Transverse colon (tissue), 4 donors: ENCODE data around the gene COL6A2. TPM values are rescaled to one million over a fixed set of nuclear protein-coding genes. Genes with fewer than 3 reads are reported as not detected.

Experiments used
- DNase-seq: peaks from one replicate; pipeline ENCODE4 v3.0.0-alpha.2; 2019
- H3K27ac ChIP-seq, 4 donors: fragments of 200-600 bp; sonication (generic); 2 replicates each; pipeline ENCODE4 v1.5.1; 2016 to 2018; ENCODE audit warnings: inconsistent platforms in 4 of 4
- H3K27me3 ChIP-seq: fragments of 200-600 bp; sonication (generic); 2 replicates; pipeline ENCODE4 v1.5.1; 2017; ENCODE audit warnings: inconsistent platforms
- H3K36me3 ChIP-seq, 4 donors: fragments of 200-600 bp; sonication (generic); 2 replicates each; pipeline ENCODE4 v1.5.1; 2017 to 2019; ENCODE audit warnings: inconsistent platforms in 4 of 4
- H3K4me1 ChIP-seq, 4 donors: fragments of 200-600 bp; sonication (generic); 2 replicates each; pipeline ENCODE4 v1.5.1; 2017 to 2020; ENCODE audit warnings: inconsistent platforms in 4 of 4
- H3K4me3 ChIP-seq, 4 donors: fragments of 200-600 bp; sonication (generic); 1 replicate in 1 of 4; 2 replicates in 3 of 4; pipeline versions ENCODE4 v1.5.1 to v1.6.1; 2017 to 2019; ENCODE audit warnings: inconsistent platforms in 4 of 4
- H3K9me3 ChIP-seq, 2 donors: fragments of 200-600 bp; sonication (generic); 2 replicates each; pipeline ENCODE4 v1.5.1; 2017 to 2019; ENCODE audit warnings: inconsistent platforms in 2 of 2
- EP300 ChIP-seq: sonication (generic); formaldehyde crosslinking; IDR thresholded peaks from one replicate; pipeline ENCODE4 v1.6.1; 2017; ENCODE audit warnings: antibody characterized with exemption, low read depth
- POLR2A ChIP-seq: fragments of 450-650 bp; IDR thresholded peaks from one replicate; pipeline ENCODE4 v1.6.1; 2016; ENCODE audit warnings: antibody characterized with exemption, mild to moderate bottlenecking, moderate library complexity
- POLR2AphosphoS5 ChIP-seq, 3 donors: sonication (generic); formaldehyde crosslinking; IDR thresholded peaks; one replicate each; pipeline ENCODE4 v1.6.1; 2016; ENCODE audit warnings: antibody characterized with exemption in 3 of 3
- WGBS, 2 donors: methylation state at CpG; one replicate each; pipeline ENCODE4 v1.1.5; 2018; ENCODE audit warnings: low coverage in 1 of 2; 5-methylcytosine and 5-hydroxymethylcytosine counted together
- in situ Hi-C, 4 donors: fragments of 200-750 bp; cut with MboI; loops; one replicate each; pipeline versions ENCODE4 v1.15.0 to v1.15.1; 2017; ENCODE audit warnings: low sequenced_read_pairs in 3 of 4, low pct_ligation_motif_present in 1 of 4, low pct_unique_long_range_greater_than_20kb in 1 of 4
- intact Hi-C: fragments of 100-400 bp; cut with DNase I; formaldehyde crosslinking; loops from one replicate; pipeline ENCODE4 v1.15.1; 2023; ENCODE audit warnings: low total_unique reads
- total RNA-seq, 4 donors: library from RNA; depleted of rRNA; stranded (reverse); fragments of >200 nt; gene quantifications; one replicate each; pipeline ENCODE4 v1.1.0, GENCODE V29; 2016
- TF ChIP-seq, protein P1 (sequence below), 5 experiments: fragments of 200-600 bp in 3 of 5; fragments of 450-650 bp in 2 of 5; sonication (generic) in 3 of 5; IDR thresholded peaks; 1 replicate in 2 of 5; 2 replicates in 3 of 5; pipeline ENCODE4 v1.5.1; 2016 to 2017; ENCODE audit warnings: antibody characterized with exemption in 5 of 5, inconsistent platforms in 3 of 5, mild to moderate bottlenecking in 2 of 5, moderate library complexity in 1 of 5

Gene COL6A2
- total RNA-seq, 4 donors from 2014 or later, result 172 to 550 (median 346) TPM

- H3K27me3 ChIP-seq, result no peaks in the 10 kb centered on the region
- no peak overlapping the region for H3K4me3 ChIP-seq
- DNase-seq, result peak; percentile 6
- intact Hi-C loops, result loop anchor here (5.0 kb wide), 1 partner anchor 140 kb away; no protein-coding TSS in a partner anchor
- WGBS, 2 donors, result 93% methylated on average over 20 of the region's 20 CpGs; no CpG with 5 or more reads in 1 of the 2 donors
- H3K36me3 ChIP-seq, result peaks cover 0 to 38% (median 6%) of the 10 kb centered on the region in 4 donors
- H3K9me3 ChIP-seq, result peaks cover 0 to 4% of the 10 kb centered on the region in 2 donors
- peaks cover 13 to 27% (median 18%) of the 10 kb centered on the region in 4 donors for H3K4me1 ChIP-seq
- H3K27ac ChIP-seq, result no peak overlapping the region
- no peak for TF ChIP-seq POLR2A
- TF ChIP-seq, protein P1, sequence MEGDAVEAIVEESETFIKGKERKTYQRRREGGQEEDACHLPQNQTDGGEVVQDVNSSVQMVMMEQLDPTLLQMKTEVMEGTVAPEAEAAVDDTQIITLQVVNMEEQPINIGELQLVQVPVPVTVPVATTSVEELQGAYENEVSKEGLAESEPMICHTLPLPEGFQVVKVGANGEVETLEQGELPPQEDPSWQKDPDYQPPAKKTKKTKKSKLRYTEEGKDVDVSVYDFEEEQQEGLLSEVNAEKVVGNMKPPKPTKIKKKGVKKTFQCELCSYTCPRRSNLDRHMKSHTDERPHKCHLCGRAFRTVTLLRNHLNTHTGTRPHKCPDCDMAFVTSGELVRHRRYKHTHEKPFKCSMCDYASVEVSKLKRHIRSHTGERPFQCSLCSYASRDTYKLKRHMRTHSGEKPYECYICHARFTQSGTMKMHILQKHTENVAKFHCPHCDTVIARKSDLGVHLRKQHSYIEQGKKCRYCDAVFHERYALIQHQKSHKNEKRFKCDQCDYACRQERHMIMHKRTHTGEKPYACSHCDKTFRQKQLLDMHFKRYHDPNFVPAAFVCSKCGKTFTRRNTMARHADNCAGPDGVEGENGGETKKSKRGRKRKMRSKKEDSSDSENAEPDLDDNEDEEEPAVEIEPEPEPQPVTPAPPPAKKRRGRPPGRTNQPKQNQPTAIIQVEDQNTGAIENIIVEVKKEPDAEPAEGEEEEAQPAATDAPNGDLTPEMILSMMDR (IDR thresholded peaks at IDR 0.05), result no peak
- TF ChIP-seq POLR2AphosphoS5 (IDR thresholded peaks at IDR 0.05), result no peak
- no peak for TF ChIP-seq EP300
- in situ Hi-C loops, result loop anchor here in 1 of 4 donors (25.0 kb wide), 1 partner anchor 150 kb away; no protein-coding TSS in a partner anchor
Measured at GRCh38 chr21:46112725-46113215, 14.9 kb downstream of the COL6A2 start.

DNA sequence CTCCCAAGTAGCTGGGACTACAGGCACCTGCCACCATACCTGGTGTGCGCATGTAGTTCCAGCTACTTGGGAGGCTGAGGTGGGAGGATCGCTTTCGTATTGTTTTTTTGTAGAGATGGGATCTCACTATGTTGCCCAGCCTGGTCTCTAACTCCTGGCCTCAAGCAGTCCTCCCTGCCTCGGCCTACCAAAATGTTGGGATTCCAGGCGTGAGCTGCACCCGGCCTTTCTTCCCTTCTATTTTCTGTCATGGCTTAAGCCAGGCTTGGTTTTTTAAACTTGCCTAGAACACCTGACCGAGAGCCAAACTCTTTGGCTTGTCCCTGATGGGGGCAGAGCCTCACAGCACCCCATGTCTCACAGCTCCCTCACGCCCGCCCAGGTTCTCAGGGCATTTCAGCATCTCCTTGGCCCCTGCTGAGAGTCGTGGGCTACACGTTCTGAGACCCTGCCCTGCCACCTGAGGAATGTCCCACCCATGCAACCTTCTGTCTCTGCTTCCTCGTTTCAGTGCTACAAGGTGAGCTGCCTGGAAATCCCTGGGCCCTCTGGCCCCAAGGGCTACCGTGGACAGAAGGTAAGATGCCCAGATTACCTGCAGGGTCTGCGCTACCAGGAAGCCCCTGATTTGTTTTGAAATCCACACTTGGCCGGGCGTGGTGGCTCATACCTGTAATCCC is 15.7 kb downstream of the COL6A2 start:
- H3K9me3 ChIP-seq, result no peaks in the 10 kb centered on the region
- H3K4me3 ChIP-seq, result no peak overlapping the region
- H3K27me3 ChIP-seq, result no peaks in the 10 kb centered on the region
- H3K36me3 ChIP-seq, result peaks cover 0 to 40% (median 6%) of the 10 kb centered on the region in 4 donors
- WGBS, 2 donors, result 84 to 100% methylated on average over 1 to 16 of the region's 16 CpGs
- intact Hi-C loops (loop anchor here (5.0 kb wide), 1 partner anchor 141 kb away; no protein-coding TSS in a partner anchor), in situ Hi-C loops (loop anchor here in 1 of 4 donors (25.0 kb wide), 1 partner anchor 151 kb away; no protein-coding TSS in a partner anchor)
- TF ChIP-seq POLR2AphosphoS5 (IDR thresholded peaks at IDR 0.05) (no peak), EP300 (no peak)
- peaks cover 13 to 25% (median 15%) of the 10 kb centered on the region in 4 donors for H3K4me1 ChIP-seq
- no peak for DNase-seq
- no peak overlapping the region for H3K27ac ChIP-seq

GRCh38 chr21:46114963-46115362 is 17.1 kb downstream of the COL6A2 start:
- Histone ChIP-seq H3K9me3 (no peaks in the 10 kb centered on the region), H3K27ac (no peak overlapping the region), H3K4me3 (no peak overlapping the region), H3K27me3 (no peaks in the 10 kb centered on the region), H3K4me1 (peaks cover 2 to 12% (median 4%) of the 10 kb centered on the region in 4 donors), H3K36me3 (peaks cover 0 to 47% (median 6%) of the 10 kb centered on the region in 4 donors)
- in situ Hi-C loops (loop anchor here in 1 of 4 donors (25.0 kb wide), 1 partner anchor 153 kb away; no protein-coding TSS in a partner anchor), intact Hi-C loops (loop anchor here (5.0 kb wide), 1 partner anchor 143 kb away; no protein-coding TSS in a partner anchor)
- 73% methylated on average over 4 of the region's 4 CpGs; no CpG with 5 or more reads in 1 of the 2 donors for WGBS, 2 donors
- no peak for TF ChIP-seq EP300
- no peak for TF ChIP-seq POLR2A
- TF ChIP-seq, protein P1 (IDR thresholded peaks at IDR 0.05), result no peak
- TF ChIP-seq POLR2AphosphoS5 (IDR thresholded peaks at IDR 0.05), result no peak
- DNase-seq, result no peak

DNA sequence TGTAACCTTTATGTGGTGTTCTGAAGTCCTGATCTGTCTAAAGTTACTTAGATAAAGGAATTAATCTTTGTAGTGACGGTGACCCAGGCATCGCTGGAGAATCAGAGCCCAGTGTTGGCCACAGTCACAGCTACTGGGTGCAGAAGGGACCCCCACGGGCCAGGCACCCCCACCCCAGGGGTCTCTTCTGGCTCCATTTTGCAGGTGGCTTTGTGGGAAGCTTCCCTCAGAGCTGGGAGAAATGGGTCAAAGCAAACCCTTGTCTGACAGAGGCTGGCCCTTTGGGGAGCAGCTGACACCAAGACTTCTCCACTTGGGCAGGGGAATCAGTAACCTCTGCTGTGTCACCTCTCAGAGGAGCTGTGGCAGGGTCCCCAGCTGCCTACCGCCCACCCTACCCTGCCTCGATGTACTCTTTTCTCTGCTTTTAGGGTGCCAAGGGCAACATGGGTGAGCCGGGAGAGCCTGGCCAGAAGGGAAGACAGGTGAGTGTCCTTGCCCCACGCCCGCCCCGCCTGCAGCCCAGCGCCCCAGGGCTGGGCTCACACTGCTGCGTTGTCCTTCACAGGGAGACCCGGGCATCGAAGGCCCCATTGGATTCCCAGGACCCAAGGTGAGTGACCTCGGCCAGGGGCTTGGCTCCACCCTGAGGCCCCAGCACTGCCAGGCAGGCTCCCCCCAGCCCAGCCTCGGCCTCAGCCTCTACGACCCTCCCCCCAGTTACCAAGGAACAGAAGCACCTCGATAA is 17.7 kb downstream of the COL6A2 start:
- Histone ChIP-seq H3K27me3 (no peaks in the 10 kb centered on the region), H3K9me3 (no peaks in the 10 kb centered on the region), H3K4me3 (no peak overlapping the region), H3K36me3 (peaks cover 0 to 49% (median 6%) of the 10 kb centered on the region in 4 donors), H3K27ac (no peak overlapping the region), H3K4me1 (peaks cover 0 to 5% (median under 1%) of the 10 kb centered on the region in 4 donors)
- TF ChIP-seq, protein P1 (IDR thresholded peaks at IDR 0.05), result no peak
- TF ChIP-seq EP300 (no peak), POLR2AphosphoS5 (IDR thresholded peaks at IDR 0.05) (no peak), POLR2A (no peak)
- intact Hi-C loops, result no loop called here
- in situ Hi-C loops, result loop anchor here in 1 of 4 donors (25.0 kb wide), 1 partner anchor 153 kb away; no protein-coding TSS in a partner anchor
- peak; percentile 6 for DNase-seq
- 90% methylated on average over 15 of the region's 17 CpGs; no CpG with 5 or more reads in 1 of the 2 donors for WGBS, 2 donors
